Pancreas (tissue), 10 donors: Measurements from ENCODE around the gene PTPRD. TPM values are rescaled to one million over a fixed set of nuclear protein-coding genes. Genes with fewer than 3 reads are reported as not detected.

Source experiments
- ATAC-seq, 4 donors: fragments of 200-7000 bp; cut with Tn5 transposase; one replicate each; pipeline versions ENCODE4 v1.8.0 to v1.9.1; 2020; ENCODE audit warnings: mild to moderate bottlenecking in 4 of 4, moderate library complexity in 4 of 4
- DNase-seq, 6 donors: peaks; one replicate each; pipeline ENCODE4 v3.0.0-alpha.2; 2020
- FAIRE-seq: peaks from 2 replicates; lab custom pipeline; 2012; peaks lifted over from hg19 to GRCh38; lab: Jason Lieb, UNC
- H3K27ac ChIP-seq, 4 donors: fragments of 200-600 bp; sonication (generic); 1 replicate in 3 of 4; 2 replicates in 1 of 4; pipeline versions ENCODE4 v1.5.0 to v1.8.0; 2020
- H3K27me3 ChIP-seq, 4 donors: fragments of 200-600 bp; one replicate each; pipeline ENCODE4 v1.8.0; 2021
- H3K36me3 ChIP-seq, 3 donors: fragments of 200-600 bp; sonication (generic) in 1 of 3; one replicate each; pipeline versions ENCODE4 v1.5.0 to v1.8.0; 2020 to 2021
- H3K4me1 ChIP-seq, 3 donors: fragments of 200-600 bp; one replicate each; pipeline ENCODE4 v1.8.0; 2021
- H3K4me3 ChIP-seq, 4 donors: fragments of 200-600 bp; sonication (generic) in 2 of 4; one replicate each; pipeline versions ENCODE4 v1.5.0 to v1.8.0; 2020 to 2021
- H3K9me3 ChIP-seq, 4 donors: fragments of 200-600 bp; one replicate each; pipeline ENCODE4 v1.8.0; 2021
- WGBS, 2 donors: extraction: QIAGEN DNeasy Blood & Tissue Kit; methylation state at CpG; one replicate each; pipeline ENCODE4 v1.1.7; 2013; 5-methylcytosine and 5-hydroxymethylcytosine counted together
- intact Hi-C, 3 donors: fragments of 100-400 bp; cut with DNase I; formaldehyde crosslinking; loops; one replicate each; pipeline versions ENCODE4 v1.11.1 to v1.14.2; 2022
- polyA plus RNA-seq, 2 donors: library from polyadenylated mRNA; stranded (reverse); fragments of 200-250 nt; gene quantifications; one replicate each; pipeline ENCODE4 v1.2.3, GENCODE V29; 2013
- total RNA-seq, 6 donors: library from RNA; stranded (reverse); fragmentation: NEBNext Ultra II Directional in 4 of 6; extraction: Animal tissue kit (Norgen Biotek cat#: 25700) in 4 of 6; gene quantifications; one replicate each; pipeline versions ENCODE4 v1.2.1 to v1.2.4, GENCODE V29; 2021 to 2023
- TF ChIP-seq, protein P1 (sequence below), 4 donors: fragments of 200-600 bp; sonication (generic) in 3 of 4; IDR thresholded peaks; one replicate each; pipeline versions ENCODE4 v1.5.0 to v1.8.0; 2021; ENCODE audit warnings: antibody characterized with exemption in 4 of 4
- donor health status: healthy with polysubstance abuse.
- donor health status: DM: no; HTN: no; CAD: no; lungs with moderate emphysema.
- donor health status: DM: no; HTN: no; CAD: no.
- donor health status: control.
- donor health status: control.
- donor health status: Bipolar disorder and iron deficiency.
- donor health status: DM: yes; HTN: yes; CAD: no.
- donor health status: DM: no; HTN: no; CAD: no.
- donor health status: DM: no; HTN: no; CAD: no.
- donor health status: DM: yes; HTN: yes; CAD: no.

The PTPRD gene
- total and polyA plus RNA-seq, 8 donors, result 2.1 to 21.7 (median 5.1) TPM

DNA sequence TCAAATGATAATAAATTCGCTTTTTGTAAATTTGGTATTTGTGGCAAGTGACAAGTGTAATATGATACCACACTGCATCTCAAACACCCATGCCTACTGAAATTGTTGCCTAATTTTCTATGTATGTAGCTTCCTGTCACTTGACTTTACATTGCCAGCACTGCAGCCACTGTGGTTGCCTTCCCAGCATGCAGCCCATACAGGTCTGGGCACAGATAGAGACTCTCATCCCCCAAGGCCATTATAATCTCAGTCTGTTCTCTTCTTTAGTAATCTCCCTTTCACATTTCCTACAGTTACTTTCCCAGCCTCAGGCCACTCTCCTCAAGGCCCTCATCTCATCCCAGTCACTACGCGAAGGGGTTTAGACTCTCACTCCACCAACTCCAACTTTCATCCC is 1200.6 kb downstream of the PTPRD start:
- ATAC-seq (no peak), DNase-seq (peak in 1 of 6 donors; percentile 6), FAIRE-seq (no peak)
- TF ChIP-seq, protein P1, sequence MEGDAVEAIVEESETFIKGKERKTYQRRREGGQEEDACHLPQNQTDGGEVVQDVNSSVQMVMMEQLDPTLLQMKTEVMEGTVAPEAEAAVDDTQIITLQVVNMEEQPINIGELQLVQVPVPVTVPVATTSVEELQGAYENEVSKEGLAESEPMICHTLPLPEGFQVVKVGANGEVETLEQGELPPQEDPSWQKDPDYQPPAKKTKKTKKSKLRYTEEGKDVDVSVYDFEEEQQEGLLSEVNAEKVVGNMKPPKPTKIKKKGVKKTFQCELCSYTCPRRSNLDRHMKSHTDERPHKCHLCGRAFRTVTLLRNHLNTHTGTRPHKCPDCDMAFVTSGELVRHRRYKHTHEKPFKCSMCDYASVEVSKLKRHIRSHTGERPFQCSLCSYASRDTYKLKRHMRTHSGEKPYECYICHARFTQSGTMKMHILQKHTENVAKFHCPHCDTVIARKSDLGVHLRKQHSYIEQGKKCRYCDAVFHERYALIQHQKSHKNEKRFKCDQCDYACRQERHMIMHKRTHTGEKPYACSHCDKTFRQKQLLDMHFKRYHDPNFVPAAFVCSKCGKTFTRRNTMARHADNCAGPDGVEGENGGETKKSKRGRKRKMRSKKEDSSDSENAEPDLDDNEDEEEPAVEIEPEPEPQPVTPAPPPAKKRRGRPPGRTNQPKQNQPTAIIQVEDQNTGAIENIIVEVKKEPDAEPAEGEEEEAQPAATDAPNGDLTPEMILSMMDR (IDR thresholded peaks at IDR 0.05), result no peak
- Histone ChIP-seq H3K36me3 (no peaks in the 10 kb centered on the region), H3K4me3 (no peak overlapping the region), H3K27me3 (no peaks in the 10 kb centered on the region), H3K27ac (no peak overlapping the region), H3K4me1 (no peaks in the 10 kb centered on the region), H3K9me3 (no peaks in the 10 kb centered on the region)
- intact Hi-C loops, result no loop called here
- WGBS, 2 donors, result 85 to 91% methylated on average over 3 of the region's 3 CpGs

DNA sequence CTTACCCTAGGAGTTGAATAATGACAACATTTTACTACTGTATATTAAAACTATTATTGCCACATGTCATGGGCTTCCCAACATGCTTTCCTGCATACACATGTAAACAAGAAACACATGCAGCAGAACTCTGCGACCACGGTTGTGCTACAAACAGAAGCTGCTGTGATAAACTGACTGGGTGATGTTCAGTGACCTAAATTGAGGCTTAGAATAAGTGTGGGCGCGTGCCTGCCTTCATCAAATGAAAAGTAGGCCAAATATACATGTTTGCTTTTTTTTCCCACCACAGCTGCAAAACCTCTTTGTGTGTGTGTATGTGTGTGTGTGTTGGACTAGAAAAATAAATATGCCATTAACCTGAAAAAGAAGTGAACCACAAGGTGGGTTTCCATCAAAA is 1202.1 kb downstream of the PTPRD start:
- no peaks in the 10 kb centered on the region for H3K9me3 ChIP-seq
- no peak overlapping the region for H3K27ac ChIP-seq

DNA sequence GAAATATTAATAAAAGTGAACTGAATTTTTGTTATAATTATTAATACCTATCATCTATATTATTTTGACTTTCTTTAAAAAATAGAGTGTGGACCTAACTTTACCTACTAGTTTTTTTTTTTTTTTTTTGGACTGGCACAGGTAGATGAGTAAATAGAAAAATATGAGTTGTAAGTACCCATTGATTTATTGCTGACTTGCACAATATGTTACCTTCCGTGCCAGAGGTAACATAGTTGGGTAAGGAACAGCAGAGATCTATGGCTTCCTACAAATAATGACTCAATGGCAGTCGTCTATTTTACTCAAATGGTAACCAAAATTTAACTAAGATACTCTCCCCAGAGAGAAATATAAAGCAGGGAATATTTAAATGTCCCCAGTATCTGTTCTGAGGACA is 1212.8 kb downstream of the PTPRD start:
- DNase-seq (no peak), ATAC-seq (no peak), FAIRE-seq (no peak)
- WGBS, 2 donors, result 25 to 37% methylated on average over 2 of the region's 2 CpGs
- TF ChIP-seq, protein P1 (IDR thresholded peaks at IDR 0.05), result no peak
- Histone ChIP-seq H3K4me3 (no peak overlapping the region), H3K36me3 (no peaks in the 10 kb centered on the region), H3K27me3 (no peaks in the 10 kb centered on the region), H3K27ac (no peak overlapping the region), H3K9me3 (no peaks in the 10 kb centered on the region), H3K4me1 (no peaks in the 10 kb centered on the region)
- intact Hi-C loops, result no loop called here

More for the DNA sequence above, 1202.1 kb downstream of the PTPRD start:
- TF ChIP-seq, protein P1 (IDR thresholded peaks at IDR 0.05), result no peak
- H3K4me3 ChIP-seq, result no peak overlapping the region
- H3K4me1 ChIP-seq, result no peaks in the 10 kb centered on the region
- FAIRE-seq (no peak), DNase-seq (no peak), ATAC-seq (peak in 1 of 4 donors; percentile 37)
- H3K36me3 ChIP-seq, result no peaks in the 10 kb centered on the region
- intact Hi-C loops, result no loop called here
- WGBS, 2 donors, result 49 to 65% methylated on average over 4 of the region's 4 CpGs
- no peaks in the 10 kb centered on the region for H3K27me3 ChIP-seq

DNA sequence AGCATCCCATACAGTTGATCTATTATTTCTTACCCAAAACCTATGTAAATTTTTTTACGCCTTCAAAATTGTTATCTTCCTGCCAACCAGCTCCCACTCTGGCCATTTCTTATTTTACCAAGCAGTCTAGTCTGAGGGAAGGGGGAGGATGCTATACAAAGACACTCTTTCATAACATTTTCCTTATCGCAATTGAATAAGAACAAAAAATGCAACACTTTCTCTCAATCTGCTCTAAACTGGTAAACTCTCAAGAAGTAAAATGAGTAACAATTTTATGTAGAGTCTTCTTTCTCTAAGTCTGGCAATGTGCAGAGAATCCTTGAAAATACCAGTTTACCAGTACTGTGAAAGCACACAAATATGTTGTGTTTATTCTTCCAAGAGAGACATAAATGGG is 1216.3 kb downstream of the PTPRD start:
- no peaks in the 10 kb centered on the region for H3K9me3 ChIP-seq
- DNase-seq (no peak), ATAC-seq (no peak), FAIRE-seq (no peak)
- TF ChIP-seq, protein P1 (IDR thresholded peaks at IDR 0.05), result no peak
- intact Hi-C loops, result no loop called here
- no peaks in the 10 kb centered on the region for H3K27me3 ChIP-seq
- 71 to 72% methylated on average over 2 of the region's 2 CpGs for WGBS, 2 donors
- no peaks in the 10 kb centered on the region for H3K36me3 ChIP-seq
- no peak overlapping the region for H3K4me3 ChIP-seq
- H3K27ac ChIP-seq, result no peak overlapping the region
- no peaks in the 10 kb centered on the region for H3K4me1 ChIP-seq

DNA sequence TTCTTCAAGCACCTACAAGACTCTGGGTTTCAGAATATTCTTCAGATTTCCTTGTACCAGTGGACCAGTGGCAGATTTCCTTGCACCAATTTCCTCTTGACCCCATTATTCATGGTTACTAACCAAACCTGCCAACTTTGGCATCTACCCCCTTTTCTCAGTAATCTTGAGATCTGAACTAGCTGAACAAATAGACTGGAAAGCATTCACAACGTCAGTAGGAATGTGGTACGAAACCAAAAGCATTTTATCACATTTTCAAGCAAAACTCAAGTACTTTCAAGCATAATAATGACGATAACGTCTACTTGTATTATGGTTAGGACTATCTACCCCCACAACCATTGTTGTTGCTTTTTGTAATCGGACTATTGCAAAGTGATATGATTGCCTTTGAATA is 1217.3 kb downstream of the PTPRD start:
- DNase-seq, result no peak

More for the DNA sequence above, 1217.3 kb downstream of the PTPRD start:
- whole genome bisulfite sequencing, 2 donors, result 49 to 59% methylated on average over 5 of the region's 5 CpGs
- TF ChIP-seq, protein P1 (IDR thresholded peaks at IDR 0.05), result no peak
- H3K27me3 ChIP-seq, result no peaks in the 10 kb centered on the region
- ATAC-seq (no peak), FAIRE-seq (no peak)
- intact Hi-C loops, result no loop called here
- H3K36me3 ChIP-seq, result no peaks in the 10 kb centered on the region
- H3K27ac ChIP-seq, result no peak overlapping the region
- H3K4me1 ChIP-seq, result no peaks in the 10 kb centered on the region
- no peaks in the 10 kb centered on the region for H3K9me3 ChIP-seq
- H3K4me3 ChIP-seq, result no peak overlapping the region
